Fibroblast of peridontal ligament (primary cell): ENCODE measurements around the gene ANO7.
A peak's percentile ranks its signal among the peaks of the same experiment; 100 is the strongest.

Experiments
- DNase-seq: peaks from one replicate; pipeline ENCODE4 v3.0.0-alpha.2; 2010; ENCODE audit errors: extremely low read depth

Gene ANO7

DNA sequence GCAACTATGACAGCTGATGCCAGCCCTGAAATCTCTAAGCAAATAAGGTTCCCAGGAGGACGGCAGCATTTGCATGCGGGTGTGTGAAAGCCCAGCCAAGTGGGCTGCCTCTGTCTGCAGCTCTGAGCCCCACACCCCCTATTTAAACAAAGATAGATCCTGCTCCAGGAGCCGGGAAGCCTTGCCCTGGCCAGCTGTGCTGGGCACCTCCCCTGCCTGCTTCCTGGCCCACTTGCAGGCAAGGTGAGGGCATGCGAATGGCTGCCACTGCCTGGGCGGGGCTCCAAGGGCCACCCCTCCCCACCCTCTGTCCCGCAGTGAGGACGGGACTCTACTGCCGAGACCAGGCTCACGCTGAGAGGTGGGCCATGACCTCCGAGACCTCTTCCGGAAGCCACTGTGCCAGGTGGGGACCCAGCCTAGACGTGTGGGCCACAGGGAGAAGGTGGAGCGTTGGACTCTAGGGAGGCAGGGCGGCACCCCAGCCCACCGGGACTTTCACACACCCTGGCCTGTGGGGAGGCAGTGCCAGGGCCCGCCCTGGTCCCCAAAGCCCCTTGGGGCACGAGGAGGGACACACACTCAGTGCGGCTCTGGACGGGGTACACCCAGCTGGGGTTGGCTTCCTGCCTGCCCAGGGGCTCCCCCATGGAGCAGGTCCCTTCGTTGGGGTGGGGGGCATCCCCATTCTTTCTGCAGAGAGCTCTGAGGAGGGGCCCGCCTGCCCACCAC lies at the start of gene ANO7:
Gene ANO7, plus strand, starts transcription at position 317 of the 732 bp plus-strand sequence. CDS start 1,387 bp downstream, outside the sequence.
- DNase-seq = no peak

DNA sequence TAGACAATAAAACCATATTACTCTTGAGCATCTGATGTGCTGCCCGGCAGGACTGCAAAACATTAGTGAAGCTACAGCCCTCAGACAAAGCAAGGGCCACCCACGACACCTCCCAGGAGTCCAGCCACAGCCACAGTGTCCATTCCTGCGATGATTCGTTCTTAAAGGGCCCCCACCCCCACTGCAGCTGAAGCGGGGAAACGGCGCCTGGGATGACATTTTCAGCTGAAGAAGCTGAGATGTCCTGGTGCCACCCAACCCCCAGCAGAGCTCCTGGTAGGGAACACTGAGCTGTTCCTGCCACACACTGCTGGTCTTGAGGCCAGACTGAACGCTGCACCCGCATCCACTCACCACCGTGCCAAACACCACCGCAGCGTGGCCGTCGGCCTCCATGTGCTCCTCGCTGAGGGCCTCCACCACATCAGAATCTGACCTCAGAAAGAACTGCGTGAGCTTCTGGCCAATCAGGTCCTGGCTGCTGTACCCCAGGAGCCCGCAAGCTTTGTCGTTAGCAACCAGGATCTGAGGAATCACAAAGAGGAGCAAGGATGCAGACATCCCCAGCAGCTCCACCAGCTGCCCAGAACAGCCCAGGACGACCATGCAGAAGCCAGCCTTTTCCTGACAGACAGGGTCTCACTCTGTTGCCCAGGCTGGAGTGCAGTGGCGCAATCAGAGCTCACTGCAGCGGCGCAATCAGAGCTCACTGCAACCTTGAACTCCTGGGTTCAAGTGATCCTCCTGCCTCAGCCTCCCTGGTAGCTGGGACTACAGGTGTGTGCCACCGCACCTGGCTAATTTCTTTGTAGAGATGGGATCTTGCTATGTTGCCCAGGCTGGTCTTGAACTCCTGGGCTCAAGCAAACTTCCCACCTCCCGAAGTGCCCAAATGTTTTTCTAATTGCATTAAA lies 48.7 kb upstream of the ANO7 start:
- DNase-seq = no peak

DNA sequence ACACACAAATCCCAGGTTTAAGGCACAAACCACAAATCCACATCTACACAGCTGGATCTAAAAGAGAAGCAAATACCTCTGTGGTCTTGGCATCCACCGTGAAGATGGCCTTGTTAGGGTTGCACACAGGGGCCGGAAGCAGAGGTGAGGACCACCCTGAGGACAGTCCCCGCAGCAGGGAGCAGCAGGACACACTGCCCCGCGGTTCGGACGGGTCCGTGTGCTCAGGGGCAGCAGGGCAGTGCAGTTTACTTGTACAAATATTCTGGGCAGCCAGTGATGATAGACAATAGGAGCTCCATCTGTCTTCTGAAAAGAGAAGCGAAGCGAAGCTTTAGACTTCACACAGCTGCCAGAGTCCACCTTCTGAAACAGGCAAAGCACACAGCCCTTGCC lies 48.0 kb upstream of the ANO7 start:
- no peak for DNase-seq

DNA sequence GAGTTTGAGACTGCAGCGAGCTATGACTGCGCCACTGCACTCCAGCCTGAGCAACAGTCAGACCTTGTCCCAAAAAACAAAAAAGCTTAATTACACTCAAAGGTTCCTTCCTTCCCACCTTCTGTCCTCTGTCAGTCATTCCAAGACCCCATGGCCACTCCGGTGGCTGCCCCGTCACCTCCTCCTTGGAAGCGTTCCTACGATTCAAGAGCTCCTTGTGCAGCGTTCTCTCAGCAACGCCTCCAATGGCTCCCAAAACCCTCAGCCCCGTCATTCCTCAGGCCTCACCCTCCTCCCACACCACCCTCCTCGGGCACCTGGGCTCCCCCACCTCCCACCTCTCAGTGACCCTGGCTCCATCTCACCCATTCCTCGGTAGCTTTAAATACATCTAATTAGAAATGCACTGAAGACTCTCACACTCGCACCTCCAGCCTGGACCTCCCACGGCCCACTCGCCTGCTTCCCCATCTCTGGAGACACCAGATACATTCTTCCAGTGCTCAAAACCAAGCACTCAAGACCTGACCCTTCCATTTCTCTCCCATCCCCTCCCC lies 47.2 kb upstream of the ANO7 start:
- DNase-seq = no peak

GRCh38 chr2:241142063-241142462 lies 46.4 kb upstream of the ANO7 start:
- no peak for DNase-seq

DNA sequence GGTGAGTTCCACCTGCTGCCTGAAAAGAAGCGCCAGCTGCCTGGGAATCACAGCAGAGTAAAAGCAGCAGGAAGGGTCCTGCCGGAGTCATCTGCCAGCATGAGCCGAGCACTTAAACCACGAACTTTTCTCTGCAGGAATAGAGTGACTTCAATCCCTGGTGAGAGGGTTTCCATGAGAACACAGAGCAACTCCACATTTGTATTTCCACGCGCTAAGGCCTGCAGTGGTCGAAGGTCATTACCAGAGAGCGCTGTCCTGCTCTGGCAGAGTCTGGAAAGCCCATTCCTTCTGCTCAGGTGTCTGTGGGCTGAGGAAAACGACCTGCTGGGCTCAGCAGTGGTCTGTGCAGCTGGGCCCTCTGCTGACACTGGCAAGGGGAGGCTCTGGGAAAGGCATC lies 45.9 kb upstream of the ANO7 start:
- DNase-seq = no peak

DNA sequence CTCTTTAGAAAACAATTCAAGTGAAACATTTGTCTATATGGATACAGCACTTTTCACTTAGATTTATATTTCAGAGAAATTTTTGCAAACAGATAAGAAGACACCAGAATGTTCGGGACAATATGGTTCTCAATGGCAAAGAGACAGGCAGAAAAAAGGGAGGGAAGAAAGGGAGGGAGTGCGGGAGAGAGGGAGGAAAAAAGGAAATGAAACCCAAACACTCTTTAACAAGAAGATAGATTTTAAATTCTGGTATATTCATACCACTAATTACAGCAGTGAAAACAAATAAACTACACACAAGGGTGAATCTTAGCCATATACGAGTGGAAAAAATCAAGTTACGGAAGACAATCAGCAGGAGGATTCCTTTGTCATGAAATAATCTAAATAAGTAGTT lies 42.2 kb upstream of the ANO7 start:
- DNase-seq = no peak

GRCh38 chr2:241147336-241147735 lies 41.1 kb upstream of the ANO7 start:
- DNase-seq = no peak

DNA sequence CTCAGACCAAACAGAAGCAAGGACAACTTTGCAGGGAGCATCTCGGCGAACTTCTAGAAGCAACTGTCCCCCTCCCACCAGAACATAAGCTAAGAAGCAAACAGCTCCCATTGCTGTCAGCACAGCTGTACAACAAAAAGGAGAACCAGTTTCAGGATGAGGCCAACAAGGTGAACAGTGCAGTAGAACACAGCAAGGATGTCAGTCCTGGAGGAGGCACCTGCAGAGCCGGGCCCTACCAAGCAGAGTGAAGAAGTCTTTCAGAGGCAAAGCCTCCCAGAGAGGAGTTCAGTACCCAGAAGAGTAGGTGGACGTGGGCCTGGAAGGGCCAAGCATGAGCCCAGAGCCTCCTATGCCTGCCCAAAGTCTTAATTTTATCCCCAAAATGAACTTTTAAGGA lies 40.2 kb upstream of the ANO7 start:
- no peak for DNase-seq

- peak; percentile 90 for DNase-seq
Measured at GRCh38 chr2:241148891-241149674, 39.4 kb upstream of the ANO7 start, which contains the start of gene PASK. Gene PASK (minus strand): TSS chr2:241149472. CDS start chr2:241143032, 6,440 bp downstream.

DNA sequence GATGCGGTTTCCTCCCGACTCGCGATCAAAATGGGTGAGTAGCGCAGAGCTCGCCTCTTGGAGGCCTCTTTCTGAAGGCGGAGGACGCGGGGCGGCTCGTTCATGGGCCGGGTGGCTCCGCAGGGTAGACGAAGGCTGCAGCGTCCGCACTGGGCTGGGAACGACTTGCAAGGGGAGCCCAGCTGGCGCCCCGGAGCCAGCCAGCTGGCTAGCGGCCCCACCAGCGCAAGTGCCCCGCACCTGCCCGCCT lies 38.9 kb upstream of the ANO7 start:
- DNase-seq = no peak

DNA sequence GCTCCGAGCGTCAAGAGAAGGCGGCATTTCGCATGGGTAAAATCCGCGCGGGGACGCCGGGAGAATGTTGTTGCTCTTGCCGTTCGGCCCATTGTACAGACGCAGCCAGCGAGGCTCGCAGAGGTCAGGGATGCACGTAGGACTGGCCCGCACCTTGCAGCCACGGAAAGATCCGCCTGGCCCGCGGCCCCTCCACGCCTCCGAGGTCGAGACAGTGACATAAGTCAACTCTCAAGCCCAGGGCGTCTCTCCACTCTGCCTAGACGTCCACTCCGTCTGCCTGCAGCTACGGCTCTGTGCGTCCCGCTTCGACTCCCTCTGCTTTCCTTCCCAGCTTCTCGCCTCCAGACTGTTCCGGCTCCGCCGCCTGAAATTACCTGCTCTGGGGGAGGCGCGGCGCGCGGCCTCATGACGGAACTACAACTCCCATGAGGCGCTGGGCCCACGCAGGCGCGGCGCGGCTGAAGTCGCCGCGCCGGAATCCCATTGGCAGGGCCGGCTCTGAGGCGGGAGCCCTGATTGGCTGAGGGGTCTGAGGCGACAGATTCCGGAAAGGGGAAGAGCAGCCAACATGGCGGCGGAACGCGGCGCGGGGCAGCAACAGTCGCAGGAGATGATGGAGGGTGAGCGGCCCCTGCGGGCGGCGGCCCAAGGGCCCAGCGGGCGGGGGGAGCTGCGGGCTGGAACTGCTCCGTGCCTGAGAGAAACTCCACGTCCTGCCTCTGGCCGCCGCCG lies 38.4 kb upstream of the ANO7 start, which contains the start of gene PPP1R7:
Gene PPP1R7, plus strand, starts transcription at position 543 of the 735 bp plus-strand sequence. Its CDS starts 29 bp downstream, at position 572.
- DNase-seq = peak; percentile 88

DNA sequence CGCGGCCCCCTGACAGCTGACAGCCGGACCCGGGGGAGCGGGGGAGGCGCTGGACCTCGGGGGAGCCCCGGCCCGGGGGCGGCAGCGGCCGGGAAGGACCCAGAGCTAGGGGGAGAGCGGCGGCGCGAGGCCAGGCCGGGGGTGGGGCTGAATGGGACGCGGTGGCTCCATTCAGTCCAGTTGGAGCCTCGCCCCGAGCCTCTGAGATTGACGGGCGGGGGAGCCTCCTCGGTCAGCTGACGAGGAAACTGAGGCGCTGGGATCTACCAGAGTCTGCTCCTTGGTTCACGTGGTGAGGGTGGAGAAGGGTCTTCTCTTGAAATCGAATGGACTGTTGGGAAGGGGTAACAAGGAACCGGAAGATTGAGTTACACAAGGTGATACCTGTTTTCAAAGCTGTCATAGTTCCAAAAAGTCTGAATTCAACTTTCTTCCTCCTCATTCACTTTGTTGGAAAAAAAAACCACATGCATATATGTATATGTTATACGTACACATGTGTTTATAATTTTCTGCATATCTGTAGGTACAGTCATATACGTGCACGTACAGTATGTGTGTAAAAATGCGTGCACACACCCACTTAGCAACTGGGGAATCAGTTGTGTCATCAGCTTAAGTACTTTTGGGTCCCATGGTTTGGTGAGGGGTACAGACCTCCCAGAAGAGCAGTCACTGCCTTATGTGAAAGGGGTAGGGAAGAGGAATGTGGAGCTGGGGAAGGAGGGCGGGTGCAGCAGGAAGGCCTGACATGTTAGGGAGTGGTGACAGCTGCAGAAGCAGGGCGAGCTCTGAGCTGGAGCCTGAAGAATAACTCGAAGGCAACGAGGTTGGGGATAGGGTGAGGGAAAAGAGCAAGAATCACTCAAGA lies 37.6 kb upstream of the ANO7 start:
- peak; percentile 15 for DNase-seq

GRCh38 chr2:241151934-241152660 lies 36.4 kb upstream of the ANO7 start:
- DNase-seq = no peak

- DNase-seq = no peak
Measured at GRCh38 chr2:241153616-241154015, 34.9 kb upstream of the ANO7 start.

DNA sequence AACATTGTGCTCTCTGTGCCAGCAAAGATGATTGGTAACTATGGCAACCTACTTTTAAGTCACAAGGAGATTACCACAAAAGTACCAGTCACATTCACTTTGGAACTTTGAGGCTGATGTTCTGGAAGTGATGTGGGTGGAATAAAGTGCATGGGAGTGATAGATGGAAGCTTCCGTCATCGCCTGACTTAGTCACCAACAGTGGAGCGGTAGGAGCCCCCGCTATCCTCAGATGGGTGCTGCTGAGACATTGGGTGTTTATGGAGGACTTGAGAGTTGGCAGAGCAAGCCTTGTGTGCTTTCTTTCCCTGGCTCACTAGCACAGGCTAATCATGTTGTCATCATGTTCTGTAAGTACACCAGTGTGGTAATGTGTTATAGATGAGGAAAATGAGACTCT lies 33.6 kb upstream of the ANO7 start:
- DNase-seq = peak; percentile 24

DNA sequence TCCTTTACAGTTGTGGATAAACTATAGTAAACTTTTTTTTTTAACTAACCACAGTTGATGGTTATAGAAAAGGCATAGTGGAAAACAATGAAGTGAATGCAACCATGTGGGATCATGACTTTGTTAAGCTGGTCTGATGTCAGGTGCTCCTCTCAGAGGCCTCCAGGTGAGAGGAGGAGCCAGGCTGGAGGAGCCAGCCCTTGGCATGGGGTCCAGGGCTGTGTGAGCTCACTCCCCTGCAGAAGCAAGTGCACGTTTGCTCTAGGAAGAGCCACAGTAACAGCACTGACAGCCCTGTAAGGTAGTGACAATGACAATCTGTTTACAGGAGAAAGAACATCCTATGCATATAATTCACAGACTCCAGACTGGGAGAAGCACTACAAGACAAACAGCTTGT lies 32.5 kb upstream of the ANO7 start:
- no peak for DNase-seq

DNA sequence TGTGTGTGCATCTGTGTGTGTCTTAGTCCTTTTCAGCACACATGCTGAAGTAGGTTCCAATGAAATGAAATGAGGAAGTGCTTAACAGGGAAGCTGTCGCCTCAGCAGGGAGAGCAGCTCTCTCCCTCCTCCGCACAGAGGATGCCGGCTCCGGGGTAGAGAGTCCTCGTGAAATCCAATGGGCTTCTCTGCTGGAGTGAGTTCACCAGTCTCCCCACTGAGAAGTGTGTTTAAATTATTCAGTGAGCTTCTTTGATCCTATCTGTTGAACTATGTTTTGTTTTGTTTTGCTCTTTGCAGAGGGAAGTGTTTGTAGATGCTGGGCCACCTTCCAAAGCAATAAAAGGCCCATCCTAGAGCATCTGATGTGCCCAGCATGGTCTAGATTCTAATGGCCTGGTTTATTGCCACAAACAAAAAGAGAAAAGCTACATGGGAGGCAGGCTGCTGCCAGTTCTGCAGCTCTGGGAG lies 31.5 kb upstream of the ANO7 start:
- no peak for DNase-seq

GRCh38 chr2:241157841-241158545 lies 30.5 kb upstream of the ANO7 start:
- DNase-seq = peak; percentile 26
